Body of pancreas (tissue), 4 donors: Measurements from ENCODE around the gene L3HYPDH.

Experiments
- CTCF ChIP-seq, 7 experiments: fragments of 450-650 bp in 4 of 7; fragments of 200-600 bp in 3 of 7; sonication (generic) in 3 of 7; IDR thresholded peaks; one replicate each; pipeline ENCODE4 v1.5.1; 2016 to 2019; ENCODE audit warnings: antibody characterized with exemption in 7 of 7
- POLR2A ChIP-seq, 3 donors: fragments of 450-650 bp; IDR thresholded peaks; one replicate each; pipeline ENCODE4 v1.6.1; 2016; ENCODE audit warnings: antibody characterized with exemption in 3 of 3, mild to moderate bottlenecking in 2 of 3

DNA sequence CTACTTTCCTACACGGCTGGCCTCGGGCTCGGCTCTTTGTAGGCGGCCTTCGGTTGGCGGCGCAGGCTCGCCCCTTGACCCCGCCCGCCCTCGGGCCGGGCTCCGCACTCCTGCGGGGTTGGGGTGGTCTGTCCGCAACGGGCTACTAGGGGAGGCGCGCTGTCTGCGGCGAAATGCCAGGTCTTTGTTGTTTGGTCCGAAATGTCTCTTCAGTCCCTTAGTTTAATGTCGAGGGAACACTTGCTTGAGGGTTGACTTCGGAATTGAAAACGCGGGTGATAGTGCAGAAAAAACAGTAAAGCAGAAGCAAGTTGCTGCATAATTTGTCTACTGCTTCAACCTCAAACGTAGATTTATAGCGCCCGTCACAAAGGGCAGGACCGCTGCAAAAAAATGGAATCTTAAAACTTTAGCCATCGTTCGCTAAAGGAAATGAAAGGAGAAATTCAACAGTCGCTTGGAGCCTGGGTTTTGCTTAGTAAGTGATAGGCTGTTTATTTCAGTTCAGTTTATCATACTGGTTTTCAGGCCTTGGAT lies 499 bp upstream of the L3HYPDH start:
- no peak for TF ChIP-seq CTCF (IDR thresholded peaks at IDR 0.05)
- TF ChIP-seq POLR2A (IDR thresholded peaks at IDR 0.05): no peak
